IMR-90 (cell line): Measurements from ENCODE around the gene HOXA10. TPM values are rescaled to one million over a fixed set of nuclear protein-coding genes. Genes with fewer than 3 reads are reported as not detected.

Source experiments
- CTCF ChIP-seq: conservative IDR thresholded peaks from 2 replicates; pipeline ENCODE4 v1.5.1; 2012; ENCODE audit warnings: mild to moderate bottlenecking, low read depth, low read length, improper control_type of control experiment
- polyA plus RNA-seq, 3 experiments: library from polyadenylated mRNA; depleted of rRNA; stranded (reverse); fragments of >200 nt; gene quantifications; 2 replicates each; pipeline ENCODE4 v1.2.3, GENCODE V29; 2012; ENCODE audit warnings: low replicate concordance in 1 of 3
- total RNA-seq: library from RNA; depleted of rRNA; stranded (reverse); fragments of >200 nt; gene quantifications from 2 replicates; pipeline ENCODE4 v1.2.3, GENCODE V29; 2012

Gene HOXA10
- total and polyA plus RNA-seq, 2 of the 4 experiments (the other 2 are of a cell fraction): 0.10 to 0.18 TPM

GRCh38 chr7:27130540-27131389 lies 43.4 kb downstream of the HOXA10 start, which contains the start of gene HOXA4 (continued):
- no peak for TF ChIP-seq CTCF
